Glomerular visceral epithelial cell (primary cell): ENCODE data around the gene TRAPPC6A.

ENCODE experiments used
- DNase-seq: peaks from one replicate; pipeline ENCODE4 v3.0.0-alpha.2; 2016; ENCODE audit errors: extremely low spot score

The TRAPPC6A gene, protein sequence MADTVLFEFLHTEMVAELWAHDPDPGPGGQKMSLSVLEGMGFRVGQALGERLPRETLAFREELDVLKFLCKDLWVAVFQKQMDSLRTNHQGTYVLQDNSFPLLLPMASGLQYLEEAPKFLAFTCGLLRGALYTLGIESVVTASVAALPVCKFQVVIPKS

DNA sequence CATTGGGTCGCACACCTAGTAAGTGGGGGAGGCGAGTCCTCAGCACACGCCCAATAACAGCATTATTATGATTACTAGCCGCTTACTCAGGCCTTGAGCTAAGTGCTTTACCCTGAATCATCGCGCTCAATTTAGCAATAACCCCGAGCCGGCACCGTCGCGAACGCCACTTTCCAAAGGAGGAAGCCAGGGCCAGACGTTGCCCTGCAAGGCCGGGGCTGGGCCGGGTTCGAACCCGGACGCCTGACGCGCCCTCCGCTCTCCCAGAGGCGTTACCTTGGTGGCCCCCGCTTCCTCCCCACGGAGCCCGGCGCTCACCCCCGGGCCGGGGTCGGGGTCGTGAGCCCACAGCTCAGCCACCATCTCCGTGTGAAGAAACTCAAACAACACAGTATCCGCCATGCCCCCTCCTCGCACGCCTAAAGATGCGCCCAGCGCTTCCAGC is at the start of gene TRAPPC6A:
Gene TRAPPC6A (minus strand): TSS at position 421 of the 445 bp plus-strand sequence. CDS start 19 bp downstream, at position 402.
- peak; percentile 70 for DNase-seq

DNA sequence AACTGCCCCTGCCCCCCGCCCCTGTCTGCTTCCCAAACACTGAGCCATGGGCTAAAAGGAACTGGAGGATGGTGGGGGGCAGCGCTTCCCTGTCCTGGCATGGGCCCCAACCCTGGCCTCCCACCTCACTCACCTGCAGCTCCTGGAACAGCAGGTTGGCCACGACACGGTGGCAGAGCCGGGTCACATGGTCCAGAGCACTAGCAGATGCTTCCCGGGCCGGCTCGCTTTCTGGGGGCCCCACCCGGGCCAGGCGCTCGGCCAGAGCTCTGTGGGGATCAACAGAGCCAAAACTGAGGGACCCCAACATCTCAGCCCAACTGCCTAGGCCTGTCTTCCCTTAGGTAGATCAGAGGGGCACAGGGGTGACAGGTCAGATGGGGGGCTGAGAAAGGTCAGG is 46.6 kb upstream of the TRAPPC6A start:
- no peak for DNase-seq

DNA sequence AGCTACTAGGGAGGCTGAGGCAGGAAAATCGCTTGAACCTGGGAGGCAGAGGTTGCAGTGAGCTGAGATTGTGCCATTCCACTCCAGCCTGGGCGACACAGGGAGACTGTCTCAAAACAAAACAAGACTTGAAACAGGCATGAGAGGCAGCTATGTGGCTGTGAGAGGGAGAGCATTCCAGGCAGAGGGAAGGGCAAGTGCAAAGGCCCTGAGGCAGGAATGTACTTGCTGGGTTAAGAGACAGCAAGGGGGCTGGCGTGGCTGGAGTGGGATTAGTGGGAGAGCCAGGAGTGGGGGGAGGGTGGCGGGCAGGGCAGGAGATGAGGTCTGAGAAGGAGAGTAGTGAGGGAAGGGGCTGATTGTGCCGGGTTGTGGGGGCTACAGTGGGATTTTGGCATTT is 45.8 kb upstream of the TRAPPC6A start:
- no peak for DNase-seq

DNA sequence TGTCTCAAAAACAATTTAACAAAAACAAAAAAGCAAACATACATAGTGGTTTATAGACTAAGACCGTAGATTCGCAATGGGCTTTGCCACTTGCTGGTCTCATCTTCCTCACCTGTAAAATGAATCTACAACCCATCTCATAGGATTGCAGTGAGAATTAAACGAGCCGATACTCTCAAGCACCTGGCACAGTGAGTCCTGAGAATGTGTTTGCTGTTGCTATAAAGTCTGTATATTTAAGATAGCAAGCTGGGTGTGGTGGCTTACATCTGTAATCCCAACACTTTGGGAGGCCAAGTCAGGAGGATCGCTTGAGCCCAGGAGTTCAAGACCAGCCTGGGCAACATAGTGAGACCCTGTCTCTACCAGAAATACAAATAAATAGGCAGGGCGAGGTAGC is 44.7 kb upstream of the TRAPPC6A start:
- DNase-seq = no peak

DNA sequence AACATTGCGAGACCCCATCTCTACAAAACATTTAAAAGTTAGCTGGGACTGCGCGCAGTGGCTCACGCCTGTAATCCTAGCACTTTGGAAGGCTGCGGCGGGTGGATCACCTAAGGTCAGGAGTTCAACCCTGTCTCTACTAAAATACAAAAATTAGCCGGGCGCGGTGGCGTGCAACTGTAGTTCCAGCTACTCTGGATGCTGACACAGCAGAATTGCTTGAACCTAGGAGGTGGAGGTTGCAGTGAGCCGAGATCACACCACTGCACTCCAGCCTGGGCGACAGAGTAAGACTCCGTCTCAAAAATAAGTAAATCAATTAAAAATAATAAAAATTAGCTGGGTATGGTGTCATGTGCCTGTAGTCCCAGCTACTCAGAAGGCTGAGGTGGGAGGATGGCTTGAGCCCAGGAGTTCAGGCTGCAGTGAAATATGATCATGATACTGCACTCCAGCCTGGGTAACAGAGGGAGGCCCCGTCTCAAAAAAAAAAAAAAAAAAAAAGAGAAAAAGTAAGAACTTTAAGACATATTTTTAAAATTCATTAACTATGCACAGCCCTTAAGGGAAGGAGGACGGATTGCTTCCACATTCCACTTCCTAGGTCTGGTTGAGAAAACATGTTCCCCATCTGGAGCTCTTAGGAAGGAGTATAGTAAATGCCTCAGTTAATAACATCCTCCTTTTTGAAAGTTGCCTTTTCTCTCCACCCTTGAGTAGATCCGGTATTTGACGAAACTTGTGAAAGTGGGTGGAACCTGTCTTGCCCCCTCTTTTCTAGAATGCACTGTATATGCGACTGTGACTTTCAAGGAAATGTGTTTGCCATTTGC is 41.1 kb upstream of the TRAPPC6A start:
- no peak for DNase-seq

DNA sequence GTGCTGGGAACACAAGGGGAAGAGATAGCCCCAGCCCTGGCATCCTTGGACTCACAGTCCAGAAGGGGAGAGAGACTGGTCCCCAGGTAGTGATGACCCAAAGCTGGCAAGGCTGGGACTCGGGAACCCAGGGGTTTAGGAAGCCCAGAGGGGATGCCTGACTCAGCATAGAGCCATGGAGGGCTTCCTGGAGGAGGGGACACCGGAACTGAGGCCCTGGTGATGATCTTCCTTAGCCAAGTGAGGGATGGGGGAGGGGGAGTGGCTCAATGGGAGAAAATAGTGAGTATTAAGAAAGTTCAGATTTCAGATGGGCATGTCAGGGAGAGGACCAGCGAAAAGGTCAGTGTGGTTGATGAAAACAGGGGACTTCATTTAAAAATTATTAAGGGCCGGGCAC is 40.4 kb upstream of the TRAPPC6A start:
- no peak for DNase-seq

DNA sequence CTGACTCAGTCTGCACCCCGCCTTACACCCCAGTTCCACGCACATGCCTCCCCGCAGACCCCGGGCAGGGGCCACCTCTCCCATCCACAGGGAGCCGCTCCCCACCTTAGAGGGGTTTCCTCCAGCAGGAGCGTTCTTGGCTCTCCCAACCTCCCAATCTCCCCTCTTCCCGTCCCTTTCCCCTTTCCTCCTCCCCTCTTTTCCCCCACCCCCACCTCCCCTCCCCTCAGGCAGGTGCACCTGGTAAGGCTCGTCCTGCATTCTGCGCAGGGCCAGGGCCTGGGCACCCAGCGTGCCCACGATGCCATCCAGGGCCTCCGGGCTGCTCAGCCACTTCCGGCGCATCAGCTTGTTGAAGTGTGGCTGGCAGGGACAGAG is 39.9 kb upstream of the TRAPPC6A start:
- DNase-seq = no peak

DNA sequence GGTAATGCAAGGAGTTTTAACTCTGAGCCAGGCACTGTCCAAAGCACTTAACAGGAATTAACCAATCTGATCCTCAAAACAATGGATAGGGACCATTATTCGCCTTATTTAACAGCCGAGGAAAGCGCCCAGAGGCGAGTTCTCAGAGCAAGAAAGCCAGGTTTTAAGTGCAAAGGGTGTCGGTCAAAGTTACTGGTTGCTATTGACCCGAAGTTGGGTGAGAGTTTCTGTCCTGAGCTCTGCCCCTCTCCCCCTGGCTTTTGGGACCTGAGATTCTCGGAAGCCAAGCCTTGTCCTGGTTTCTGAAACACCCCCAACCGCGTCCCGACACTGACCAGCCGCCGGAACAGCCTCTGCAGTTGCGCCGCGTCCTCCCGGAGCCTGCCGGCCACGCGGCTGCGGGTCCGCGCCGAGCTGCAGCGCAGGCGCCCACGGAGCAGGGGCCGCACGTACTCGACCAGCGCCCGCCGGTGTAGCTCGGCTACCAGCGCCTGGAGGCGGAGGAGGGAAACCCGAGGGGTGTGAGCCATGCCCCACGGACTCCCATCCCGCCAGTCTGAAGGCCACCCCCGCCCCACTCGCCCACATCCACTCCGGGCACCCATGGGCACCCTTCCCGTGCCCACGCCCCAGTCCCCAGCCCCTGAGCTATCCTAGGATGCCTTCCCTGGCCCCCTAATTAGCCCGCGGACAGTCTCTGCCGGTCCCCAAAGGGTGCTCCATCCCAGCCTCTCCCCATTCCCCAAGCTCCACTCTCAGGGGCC is 39.3 kb upstream of the TRAPPC6A start:
- DNase-seq = no peak

DNA sequence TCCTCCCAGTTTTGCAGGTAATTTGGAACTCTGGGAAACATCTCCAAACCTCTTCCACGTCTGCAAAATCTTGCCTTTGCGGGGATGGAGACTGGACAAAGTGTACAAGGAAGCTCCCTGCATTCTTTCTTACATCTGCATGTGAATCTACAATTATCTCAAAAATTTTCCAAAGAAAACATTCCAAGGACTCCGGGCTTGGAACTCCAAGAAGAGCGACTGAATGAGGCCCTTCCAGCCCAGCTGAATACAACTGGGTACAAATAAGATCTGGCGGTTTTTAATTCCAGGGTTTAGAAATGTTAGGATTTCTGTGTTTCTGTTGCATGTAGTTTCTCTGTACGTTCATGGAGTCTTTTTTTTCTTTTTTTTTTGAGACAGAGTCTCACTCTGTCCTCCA is 38.6 kb upstream of the TRAPPC6A start:
- DNase-seq = no peak

DNA sequence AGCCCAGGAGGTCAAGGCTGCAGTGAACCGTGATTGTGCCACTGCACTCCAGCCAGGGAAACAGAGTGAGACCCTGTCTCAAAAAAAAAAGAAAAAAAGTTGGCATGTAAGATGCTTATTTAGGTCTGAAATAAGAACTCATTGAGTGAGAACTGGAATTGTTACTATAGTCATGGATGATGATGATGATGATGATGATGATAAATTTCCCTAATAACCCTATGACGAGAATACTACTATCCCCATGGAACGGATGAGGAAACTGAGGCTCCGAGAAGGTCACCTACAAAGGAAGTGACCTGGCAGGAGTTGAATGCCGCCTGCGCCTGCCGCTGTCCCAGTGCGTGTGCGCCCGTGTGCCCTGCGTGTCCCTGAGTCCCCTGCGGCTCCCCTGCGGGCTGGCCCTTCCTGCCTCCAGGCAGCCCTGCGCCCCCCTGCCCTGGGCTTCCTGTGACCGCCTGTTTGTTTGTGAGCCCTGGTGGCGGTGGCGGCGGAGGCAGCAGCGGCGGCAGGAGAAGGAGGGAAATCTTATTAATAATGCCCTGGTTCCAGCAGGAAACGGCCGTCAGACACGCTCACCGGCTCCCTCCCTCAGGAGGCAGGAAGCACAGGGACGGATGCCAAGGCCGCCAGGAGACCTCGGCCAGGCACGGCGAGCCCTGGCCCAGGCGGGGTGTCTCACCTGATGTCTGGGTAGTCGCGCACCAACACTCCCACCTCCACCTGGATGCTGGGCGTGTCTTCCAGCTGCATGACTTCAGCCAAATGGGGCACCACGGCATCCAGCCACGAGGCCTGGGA is 37.6 kb upstream of the TRAPPC6A start:
- peak; percentile 31 for DNase-seq

DNA sequence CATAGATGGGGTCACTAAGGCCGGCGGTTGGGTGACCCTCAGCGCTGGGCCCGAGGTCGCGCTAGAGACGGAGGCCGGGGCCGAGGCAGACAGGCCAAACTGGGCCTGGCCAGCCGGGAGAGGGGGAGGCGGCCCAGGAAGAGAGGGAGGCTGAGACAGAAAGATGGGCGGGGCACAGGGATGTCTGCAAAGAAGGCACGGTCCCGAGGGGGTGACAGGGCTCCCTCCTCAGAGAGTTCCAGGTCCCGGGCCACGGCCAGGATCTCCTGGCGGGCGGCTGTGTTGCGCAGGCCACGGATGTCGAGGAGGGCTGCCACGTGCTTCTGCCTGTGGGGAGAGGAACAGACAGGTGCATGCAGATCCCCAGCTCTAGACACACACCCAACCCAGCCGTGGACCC is 35.0 kb upstream of the TRAPPC6A start:
- DNase-seq = no peak

DNA sequence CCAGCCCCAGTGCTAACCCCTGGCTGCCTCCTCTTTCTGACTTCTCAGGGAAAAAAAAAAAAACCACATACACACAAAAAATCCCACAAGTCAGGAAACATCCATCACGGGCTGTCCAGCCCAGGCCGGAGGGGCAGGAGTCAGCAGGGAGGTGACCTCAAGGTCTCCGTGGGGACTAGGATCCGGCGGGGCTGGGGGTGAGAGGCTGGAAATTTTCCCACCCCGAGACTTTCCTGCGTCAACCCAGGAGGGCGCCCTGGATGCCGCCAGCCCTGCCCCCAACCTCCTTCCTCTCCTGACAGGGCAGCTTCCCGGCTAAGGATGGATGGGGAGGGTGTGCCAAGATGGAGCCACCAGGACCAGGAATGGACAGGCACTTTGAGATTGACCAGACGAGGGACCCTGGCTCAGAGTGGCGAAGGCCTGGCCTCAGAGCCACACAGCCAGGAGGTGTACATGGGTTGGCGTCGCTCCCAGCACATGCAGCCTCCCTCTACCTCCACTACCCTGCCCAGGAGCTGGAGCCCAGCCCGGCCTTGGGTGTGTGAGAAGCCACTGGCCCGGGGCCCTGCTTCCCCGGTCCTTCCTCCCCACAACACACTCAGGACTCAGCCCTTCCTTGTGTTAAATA is 33.8 kb upstream of the TRAPPC6A start:
- DNase-seq = no peak

DNA sequence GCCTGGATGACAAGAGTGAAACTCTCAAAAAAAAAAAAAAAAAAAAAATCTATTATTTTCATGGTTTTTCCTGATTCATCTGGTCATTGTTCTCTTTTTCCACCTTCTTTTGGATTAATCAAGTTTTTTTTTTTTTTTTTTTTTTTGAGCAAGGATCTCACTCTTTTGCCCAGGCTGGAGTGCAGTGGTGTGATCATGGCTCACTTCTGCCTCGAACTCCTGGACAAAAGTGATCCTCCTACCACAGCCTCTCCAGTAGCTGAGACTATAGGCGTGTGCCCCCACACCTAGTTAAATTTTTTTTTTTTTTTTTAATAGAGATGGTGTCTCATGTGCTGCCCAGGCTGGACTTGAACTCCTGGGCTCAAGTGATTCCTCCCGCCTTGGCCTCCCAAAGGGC is 28.3 kb upstream of the TRAPPC6A start:
- no peak for DNase-seq

DNA sequence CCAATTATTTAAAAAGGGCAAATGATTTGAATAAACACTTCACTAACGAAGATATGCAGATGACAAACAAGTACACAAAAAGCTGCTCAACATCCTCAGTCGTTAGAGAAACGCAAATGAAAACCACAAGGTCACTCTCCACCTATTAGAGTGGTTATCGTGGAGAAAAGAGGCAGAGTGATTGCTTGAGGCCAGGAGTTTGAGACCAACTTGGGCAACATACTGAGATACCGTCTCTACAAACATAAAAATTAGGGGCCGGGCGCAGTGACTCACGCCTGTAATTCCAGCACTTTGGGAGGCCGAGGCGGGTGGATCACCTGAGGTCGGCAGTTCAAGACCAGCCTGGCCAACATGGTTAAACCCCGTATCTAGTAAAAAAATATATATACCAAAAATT is 27.8 kb upstream of the TRAPPC6A start:
- no peak for DNase-seq

DNA sequence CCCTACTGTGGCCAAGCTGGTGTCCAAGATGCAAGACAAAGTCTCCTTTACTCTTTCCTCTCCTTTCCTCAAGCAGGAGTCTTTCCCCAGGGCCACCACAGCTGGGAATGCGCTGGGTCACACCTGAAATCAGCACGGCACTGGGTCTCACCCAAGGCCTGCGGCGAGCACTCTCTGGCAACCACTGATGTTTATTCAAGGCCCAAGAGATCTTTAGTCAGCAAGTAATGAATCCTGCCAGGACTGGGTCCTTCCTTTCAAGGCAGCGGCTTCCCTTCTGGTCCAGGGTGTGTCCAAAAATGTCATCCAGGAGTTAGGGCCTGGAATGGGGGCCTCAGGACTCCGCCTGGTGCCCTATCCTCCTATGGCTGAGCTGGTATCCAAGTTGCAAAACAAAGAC is 24.6 kb upstream of the TRAPPC6A start:
- DNase-seq = no peak

DNA sequence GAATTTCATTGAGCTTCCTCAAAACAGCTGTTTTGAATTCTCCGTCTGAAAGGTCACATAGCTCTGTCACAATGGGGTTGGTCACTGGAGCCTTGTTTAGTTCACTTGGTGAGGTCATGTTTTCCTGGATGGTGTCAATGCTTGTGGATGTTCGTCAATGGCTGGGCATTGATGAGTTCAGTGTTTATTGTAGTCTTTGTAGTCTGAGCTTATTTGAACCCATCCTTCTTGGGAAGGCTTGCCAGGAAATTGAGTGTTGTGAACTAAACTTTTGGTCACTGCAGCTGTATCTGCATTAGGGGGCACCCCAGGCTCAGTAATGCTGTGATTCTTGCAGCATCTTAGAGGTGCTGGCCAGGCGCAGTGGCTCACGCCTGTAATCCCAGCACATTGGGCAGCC is 22.5 kb upstream of the TRAPPC6A start:
- DNase-seq = no peak

DNA sequence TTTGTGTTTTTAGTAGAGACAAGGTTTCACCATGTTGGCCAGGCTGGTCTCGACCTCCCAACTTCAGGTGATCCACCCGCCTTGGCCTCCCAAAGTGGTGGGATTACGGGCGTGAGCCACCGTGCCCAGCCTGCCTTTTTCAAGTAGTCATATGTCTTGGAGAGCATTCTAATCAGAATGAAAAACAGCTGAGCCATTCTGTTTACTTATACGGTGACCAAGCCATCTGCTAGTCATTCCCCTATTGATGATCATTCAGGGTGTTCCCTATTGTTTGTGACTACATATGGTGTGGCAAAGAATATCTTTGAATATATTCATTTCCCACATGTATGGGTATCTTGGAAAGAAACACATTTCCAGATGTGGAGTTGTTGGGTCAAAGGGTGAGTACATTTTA is 17.7 kb upstream of the TRAPPC6A start:
- no peak for DNase-seq

DNA sequence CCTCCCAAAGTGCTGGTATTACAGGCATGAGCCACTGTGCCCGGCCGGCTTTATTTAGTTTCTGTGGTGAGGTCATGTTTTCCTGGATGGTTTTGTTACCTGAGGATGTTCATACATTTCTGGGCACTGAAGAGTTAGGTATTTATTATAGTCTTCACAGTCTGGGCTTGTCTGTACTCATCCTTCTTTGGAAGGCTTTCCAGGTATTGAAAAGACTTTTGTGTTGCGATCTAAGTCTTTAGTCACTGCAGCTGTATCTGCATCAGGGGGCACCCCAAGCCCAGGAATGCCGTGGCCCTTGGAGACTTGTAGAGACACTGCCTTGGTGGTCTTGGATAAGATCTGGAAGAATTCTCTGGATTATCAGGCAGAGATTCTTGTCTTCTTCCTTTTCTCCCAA is 13.3 kb upstream of the TRAPPC6A start:
- DNase-seq = no peak

DNA sequence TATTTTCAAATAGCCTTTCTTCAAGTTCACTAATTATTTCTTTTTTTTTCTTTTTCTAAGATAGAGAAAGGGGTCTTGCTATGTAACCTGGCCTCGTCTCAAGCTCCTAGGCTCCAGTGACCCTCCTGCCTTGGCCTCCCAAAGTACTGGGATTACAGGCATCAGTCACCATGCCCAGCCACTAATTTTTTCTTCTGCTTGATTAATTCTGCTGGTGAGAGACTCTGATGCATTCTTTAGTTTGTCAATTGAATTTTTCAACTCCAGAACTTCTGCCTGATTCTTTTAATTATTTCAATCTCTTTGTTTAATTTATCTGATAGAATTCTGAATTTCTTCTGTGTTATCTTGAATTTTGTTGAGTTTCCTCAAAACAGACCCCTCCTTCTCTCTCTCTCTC is 11.9 kb upstream of the TRAPPC6A start:
- DNase-seq = no peak

DNA sequence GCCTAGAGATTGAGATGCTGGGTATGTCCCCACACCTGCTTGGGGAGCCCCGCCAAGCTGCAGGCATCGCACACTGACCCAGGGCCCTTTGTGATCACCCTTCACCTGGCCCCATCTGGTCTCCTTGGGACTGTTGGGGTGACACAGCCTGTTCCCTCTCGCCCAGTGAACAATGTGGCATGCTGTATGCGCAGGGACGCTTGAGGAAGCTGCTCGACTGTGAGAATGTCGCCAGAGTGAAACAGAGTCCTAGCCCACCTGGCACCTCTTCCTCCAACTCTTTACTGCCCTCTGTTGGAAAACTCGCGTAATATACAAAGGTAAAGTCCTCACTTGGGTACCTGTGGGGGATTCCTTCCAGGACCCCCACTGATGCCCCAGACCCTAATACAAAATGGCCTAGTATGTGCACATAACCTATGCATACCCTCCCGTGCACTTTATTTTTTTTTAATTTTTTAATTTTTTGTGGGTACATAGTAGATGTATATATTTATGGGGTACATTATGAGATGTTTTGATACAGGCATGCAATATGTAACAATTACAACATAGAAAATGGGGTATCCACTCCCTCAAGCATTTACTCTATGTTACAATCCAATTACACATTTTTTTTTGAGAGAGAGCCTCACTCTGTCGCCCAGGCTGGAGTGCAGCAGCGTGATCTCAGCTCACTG is 9.5 kb upstream of the TRAPPC6A start:
- DNase-seq = peak; percentile 31
